Measurements from ENCODE around the gene CPB2.

CPB2 gene

DNA sequence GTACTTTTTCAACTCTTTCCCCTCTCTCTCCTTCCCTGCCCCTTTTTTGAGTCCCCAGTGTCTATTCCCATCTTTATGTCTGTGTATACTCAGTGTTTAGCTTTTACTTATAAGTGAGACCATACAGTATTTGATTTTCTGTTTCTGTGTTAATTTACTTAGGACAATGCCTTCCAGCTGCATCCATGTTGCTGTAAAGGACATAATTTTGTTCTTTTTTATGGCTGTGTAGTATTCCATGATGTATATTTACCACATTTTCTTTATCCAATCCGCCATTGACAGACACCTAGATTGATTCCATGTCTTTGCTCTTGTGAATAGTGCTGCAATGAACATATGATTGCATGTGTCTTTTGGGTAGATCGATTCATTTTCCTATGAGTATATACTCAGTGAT, 41.5 kb downstream of the CPB2 start (continued):
- TF ChIP-seq, protein P1, sequence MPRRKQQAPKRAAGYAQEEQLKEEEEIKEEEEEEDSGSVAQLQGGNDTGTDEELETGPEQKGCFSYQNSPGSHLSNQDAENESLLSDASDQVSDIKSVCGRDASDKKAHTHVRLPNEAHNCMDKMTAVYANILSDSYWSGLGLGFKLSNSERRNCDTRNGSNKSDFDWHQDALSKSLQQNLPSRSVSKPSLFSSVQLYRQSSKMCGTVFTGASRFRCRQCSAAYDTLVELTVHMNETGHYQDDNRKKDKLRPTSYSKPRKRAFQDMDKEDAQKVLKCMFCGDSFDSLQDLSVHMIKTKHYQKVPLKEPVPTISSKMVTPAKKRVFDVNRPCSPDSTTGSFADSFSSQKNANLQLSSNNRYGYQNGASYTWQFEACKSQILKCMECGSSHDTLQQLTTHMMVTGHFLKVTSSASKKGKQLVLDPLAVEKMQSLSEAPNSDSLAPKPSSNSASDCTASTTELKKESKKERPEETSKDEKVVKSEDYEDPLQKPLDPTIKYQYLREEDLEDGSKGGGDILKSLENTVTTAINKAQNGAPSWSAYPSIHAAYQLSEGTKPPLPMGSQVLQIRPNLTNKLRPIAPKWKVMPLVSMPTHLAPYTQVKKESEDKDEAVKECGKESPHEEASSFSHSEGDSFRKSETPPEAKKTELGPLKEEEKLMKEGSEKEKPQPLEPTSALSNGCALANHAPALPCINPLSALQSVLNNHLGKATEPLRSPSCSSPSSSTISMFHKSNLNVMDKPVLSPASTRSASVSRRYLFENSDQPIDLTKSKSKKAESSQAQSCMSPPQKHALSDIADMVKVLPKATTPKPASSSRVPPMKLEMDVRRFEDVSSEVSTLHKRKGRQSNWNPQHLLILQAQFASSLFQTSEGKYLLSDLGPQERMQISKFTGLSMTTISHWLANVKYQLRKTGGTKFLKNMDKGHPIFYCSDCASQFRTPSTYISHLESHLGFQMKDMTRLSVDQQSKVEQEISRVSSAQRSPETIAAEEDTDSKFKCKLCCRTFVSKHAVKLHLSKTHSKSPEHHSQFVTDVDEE (CRISPR knock-in tag; IDR thresholded peaks at IDR 0.05) = no peak
- TF ChIP-seq ZNF8 (CRISPR knock-in tag; IDR thresholded peaks at IDR 0.05) (no peak), ZFP30 (CRISPR knock-in tag; IDR thresholded peaks at IDR 0.05) (no peak)

DNA sequence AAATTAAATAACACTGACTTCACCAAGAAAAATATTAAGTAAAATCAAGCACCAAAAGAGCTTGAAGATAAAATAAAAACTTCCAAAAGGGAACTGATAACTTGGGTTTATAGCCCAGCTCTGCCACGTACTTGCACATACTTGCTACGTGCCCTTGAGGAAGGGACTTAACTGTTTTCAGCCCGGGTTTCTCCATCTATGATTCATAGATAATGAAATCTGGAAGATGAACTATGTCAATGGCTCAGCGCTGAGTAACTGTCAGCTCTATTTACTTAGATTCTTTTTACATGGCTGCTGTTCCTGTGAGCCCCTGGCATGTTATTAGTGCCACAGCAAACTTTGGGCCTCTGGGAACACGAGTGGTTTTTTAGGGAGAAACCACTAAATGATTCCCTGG, 42.6 kb downstream of the CPB2 start:
- ATAC-seq = peak; percentile 63

DNA sequence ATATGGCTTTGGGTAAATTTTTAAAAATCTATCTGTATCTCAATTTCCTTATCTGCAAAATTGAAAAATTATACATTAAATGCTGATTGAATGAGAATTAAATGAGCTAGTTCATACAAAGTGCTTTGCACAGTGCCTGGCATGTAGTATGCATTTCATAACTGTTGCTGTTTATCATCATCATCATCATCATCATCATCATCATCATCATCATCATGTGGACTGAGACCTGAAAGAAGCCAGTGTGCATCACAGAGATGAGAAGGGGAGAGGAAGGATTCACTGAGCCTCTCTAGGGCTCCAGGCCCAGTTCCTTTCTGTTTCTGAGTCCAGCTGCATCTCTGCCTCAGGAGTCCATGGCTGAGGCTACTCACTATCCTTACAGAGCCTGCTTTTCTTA, 45.4 kb downstream of the CPB2 start:
- TF ChIP-seq GLIS3 (CRISPR knock-in tag; IDR thresholded peaks at IDR 0.05) (no peak), ZNF70 (CRISPR knock-in tag; IDR thresholded peaks at IDR 0.05) (no peak), BACH2 (CRISPR knock-in tag; IDR thresholded peaks at IDR 0.05; ENCODE audit: borderline replicate concordance) (no peak), PPARA (CRISPR knock-in tag; IDR thresholded peaks at IDR 0.05; ENCODE audit: borderline replicate concordance) (no peak), ESRRG (CRISPR knock-in tag; IDR thresholded peaks at IDR 0.05) (no peak), TOX (CRISPR knock-in tag; IDR thresholded peaks at IDR 0.05; ENCODE audit: borderline replicate concordance) (no peak)
- TF ChIP-seq, protein P2, sequence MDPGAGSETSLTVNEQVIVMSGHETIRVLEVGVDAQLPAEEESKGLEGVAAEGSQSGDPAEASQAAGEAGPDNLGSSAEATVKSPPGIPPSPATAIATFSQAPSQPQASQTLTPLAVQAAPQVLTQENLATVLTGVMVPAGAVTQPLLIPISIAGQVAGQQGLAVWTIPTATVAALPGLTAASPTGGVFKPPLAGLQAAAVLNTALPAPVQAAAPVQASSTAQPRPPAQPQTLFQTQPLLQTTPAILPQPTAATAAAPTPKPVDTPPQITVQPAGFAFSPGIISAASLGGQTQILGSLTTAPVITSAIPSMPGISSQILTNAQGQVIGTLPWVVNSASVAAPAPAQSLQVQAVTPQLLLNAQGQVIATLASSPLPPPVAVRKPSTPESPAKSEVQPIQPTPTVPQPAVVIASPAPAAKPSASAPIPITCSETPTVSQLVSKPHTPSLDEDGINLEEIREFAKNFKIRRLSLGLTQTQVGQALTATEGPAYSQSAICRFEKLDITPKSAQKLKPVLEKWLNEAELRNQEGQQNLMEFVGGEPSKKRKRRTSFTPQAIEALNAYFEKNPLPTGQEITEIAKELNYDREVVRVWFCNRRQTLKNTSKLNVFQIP (CRISPR knock-in tag; IDR thresholded peaks at IDR 0.05; ENCODE audit: borderline replicate concordance, low read depth) = no peak
- ATAC-seq = no peak

More for the DNA sequence above, 42.6 kb downstream of the CPB2 start:
- no peak for TF ChIP-seq TCF4 (CRISPR knock-in tag; IDR thresholded peaks at IDR 0.05; ENCODE audit: borderline replicate concordance)
- no peak for TF ChIP-seq SNAI2 (CRISPR knock-in tag; IDR thresholded peaks at IDR 0.05)
- TF ChIP-seq, protein P1 (CRISPR knock-in tag; IDR thresholded peaks at IDR 0.05) = no peak
- TF ChIP-seq ISL1 (CRISPR knock-in tag; IDR thresholded peaks at IDR 0.05) = 0 out of 2 replicates have a peak, but pooled peaks have one; percentile 10

DNA sequence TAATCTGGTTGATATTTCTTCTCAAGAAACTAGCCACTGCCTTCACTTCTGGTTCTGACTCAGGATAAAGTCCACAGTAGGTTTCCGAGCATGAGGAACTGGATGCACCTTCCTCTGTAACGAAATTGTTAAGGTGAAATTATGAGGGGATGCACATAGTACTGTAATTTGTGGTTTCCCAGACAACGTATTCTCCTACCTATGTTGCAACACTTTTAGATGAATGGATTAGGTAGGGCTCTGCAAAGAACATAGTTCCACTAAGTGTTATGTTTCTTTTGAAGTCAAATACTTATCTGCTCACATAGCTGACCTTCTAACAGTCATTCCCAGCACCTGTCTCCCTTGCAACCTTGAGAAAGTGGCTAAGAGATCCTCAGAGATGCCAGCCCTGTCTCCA, 46.6 kb downstream of the CPB2 start:
- no peak for ATAC-seq
- no peak for TF ChIP-seq ZFP30 (CRISPR knock-in tag; IDR thresholded peaks at IDR 0.05)
- no peak for TF ChIP-seq GLIS3 (CRISPR knock-in tag; IDR thresholded peaks at IDR 0.05)
- TF ChIP-seq ZFP3 (CRISPR knock-in tag; IDR thresholded peaks at IDR 0.05) = no peak
- TF ChIP-seq, protein P3, sequence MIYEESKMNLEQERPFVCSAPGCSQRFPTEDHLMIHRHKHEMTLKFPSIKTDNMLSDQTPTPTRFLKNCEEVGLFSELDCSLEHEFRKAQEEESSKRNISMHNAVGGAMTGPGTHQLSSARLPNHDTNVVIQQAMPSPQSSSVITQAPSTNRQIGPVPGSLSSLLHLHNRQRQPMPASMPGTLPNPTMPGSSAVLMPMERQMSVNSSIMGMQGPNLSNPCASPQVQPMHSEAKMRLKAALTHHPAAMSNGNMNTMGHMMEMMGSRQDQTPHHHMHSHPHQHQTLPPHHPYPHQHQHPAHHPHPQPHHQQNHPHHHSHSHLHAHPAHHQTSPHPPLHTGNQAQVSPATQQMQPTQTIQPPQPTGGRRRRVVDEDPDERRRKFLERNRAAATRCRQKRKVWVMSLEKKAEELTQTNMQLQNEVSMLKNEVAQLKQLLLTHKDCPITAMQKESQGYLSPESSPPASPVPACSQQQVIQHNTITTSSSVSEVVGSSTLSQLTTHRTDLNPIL (CRISPR knock-in tag; IDR thresholded peaks at IDR 0.05; ENCODE audit: low read depth) = no peak
- TF ChIP-seq, protein P1 (CRISPR knock-in tag; IDR thresholded peaks at IDR 0.05) = no peak
- TF ChIP-seq ZNF565 (CRISPR knock-in tag; conservative IDR thresholded peaks at IDR 0.05; ENCODE audit: low read depth) = no peak
- no peak for TF ChIP-seq TOX (CRISPR knock-in tag; IDR thresholded peaks at IDR 0.05; ENCODE audit: borderline replicate concordance)
- no peak for TF ChIP-seq CSDC2 (CRISPR knock-in tag; IDR thresholded peaks at IDR 0.05)
- no peak for TF ChIP-seq ZNF8 (CRISPR knock-in tag; IDR thresholded peaks at IDR 0.05)
- TF ChIP-seq SNAI2 (CRISPR knock-in tag; IDR thresholded peaks at IDR 0.05) = no peak
- no peak for TF ChIP-seq OSR1 (CRISPR knock-in tag; IDR thresholded peaks at IDR 0.05)
- TF ChIP-seq, protein P2 (CRISPR knock-in tag; IDR thresholded peaks at IDR 0.05; ENCODE audit: borderline replicate concordance, low read depth) = no peak
- TF ChIP-seq BACH2 (CRISPR knock-in tag; IDR thresholded peaks at IDR 0.05; ENCODE audit: borderline replicate concordance) = no peak
- no peak for TF ChIP-seq ZNF70 (CRISPR knock-in tag; IDR thresholded peaks at IDR 0.05)
- TF ChIP-seq, protein P4, sequence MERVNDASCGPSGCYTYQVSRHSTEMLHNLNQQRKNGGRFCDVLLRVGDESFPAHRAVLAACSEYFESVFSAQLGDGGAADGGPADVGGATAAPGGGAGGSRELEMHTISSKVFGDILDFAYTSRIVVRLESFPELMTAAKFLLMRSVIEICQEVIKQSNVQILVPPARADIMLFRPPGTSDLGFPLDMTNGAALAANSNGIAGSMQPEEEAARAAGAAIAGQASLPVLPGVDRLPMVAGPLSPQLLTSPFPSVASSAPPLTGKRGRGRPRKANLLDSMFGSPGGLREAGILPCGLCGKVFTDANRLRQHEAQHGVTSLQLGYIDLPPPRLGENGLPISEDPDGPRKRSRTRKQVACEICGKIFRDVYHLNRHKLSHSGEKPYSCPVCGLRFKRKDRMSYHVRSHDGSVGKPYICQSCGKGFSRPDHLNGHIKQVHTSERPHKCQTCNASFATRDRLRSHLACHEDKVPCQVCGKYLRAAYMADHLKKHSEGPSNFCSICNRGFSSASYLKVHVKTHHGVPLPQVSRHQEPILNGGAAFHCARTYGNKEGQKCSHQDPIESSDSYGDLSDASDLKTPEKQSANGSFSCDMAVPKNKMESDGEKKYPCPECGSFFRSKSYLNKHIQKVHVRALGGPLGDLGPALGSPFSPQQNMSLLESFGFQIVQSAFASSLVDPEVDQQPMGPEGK (CRISPR knock-in tag; IDR thresholded peaks at IDR 0.05; ENCODE audit: borderline replicate concordance) = no peak
